Heart left ventricle (tissue), 16 donors: ENCODE results near the gene PHOSPHO1. TPM values are rescaled to one million over a fixed set of nuclear protein-coding genes. Genes with fewer than 3 reads are reported as not detected.
"Not testable (repeated sequence)": the region's sequence is repeated elsewhere in the genome, so short reads cannot be mapped to it uniquely, and the experiment has no call there.

Experiments used
- ATAC-seq, 4 donors: fragments of 200-7000 bp; cut with Tn5 transposase; one replicate each; pipeline ENCODE4 v1.9.1; 2020 to 2022; ENCODE audit warnings: moderate library complexity in 4 of 4, mild to moderate bottlenecking in 3 of 4, moderate number of reproducible peaks in 1 of 4
- DNase-seq, 5 donors: peaks; one replicate each; pipeline ENCODE4 v3.0.0-alpha.2; 2020
- H3K27ac ChIP-seq, 12 donors: fragments of 200-600 bp; sonication (generic) in 4 of 12; one replicate each; pipeline versions ENCODE4 v1.5.0 to v1.8.0; 2016 to 2022; ENCODE audit warnings: mild to moderate bottlenecking in 2 of 12
- H3K27me3 ChIP-seq, 9 donors: fragments of 200-600 bp; sonication (generic) in 2 of 9; one replicate each; pipeline versions ENCODE4 v1.5.1 to v1.8.0; 2016 to 2022; ENCODE audit warnings: mild to moderate bottlenecking in 3 of 9
- H3K36me3 ChIP-seq, 9 donors: fragments of 200-600 bp; sonication (generic) in 2 of 9; one replicate each; pipeline versions ENCODE4 v1.5.0 to v1.8.0; 2018 to 2022; ENCODE audit warnings: mild to moderate bottlenecking in 2 of 9
- H3K4me1 ChIP-seq, 12 donors: fragments of 200-600 bp; sonication (generic) in 4 of 12; one replicate each; pipeline versions ENCODE4 v1.5.0 to v1.8.0; 2016 to 2022; ENCODE audit warnings: mild to moderate bottlenecking in 3 of 12
- H3K4me3 ChIP-seq, 12 donors: fragments of 200-600 bp; sonication (generic) in 4 of 12; one replicate each; pipeline versions ENCODE4 v1.5.0 to v1.8.0; 2017 to 2022; ENCODE audit warnings: mild to moderate bottlenecking in 9 of 12, moderate library complexity in 4 of 12
- H3K9me3 ChIP-seq, 12 donors: fragments of 200-600 bp; sonication (generic) in 4 of 12; one replicate each; pipeline versions ENCODE4 v1.5.0 to v1.8.0; 2016 to 2022; ENCODE audit warnings: mild to moderate bottlenecking in 1 of 12
- POLR2A ChIP-seq, 2 donors: fragments of 450-650 bp; IDR thresholded peaks; one replicate each; pipeline ENCODE4 v1.6.1; 2017; ENCODE audit warnings: antibody characterized with exemption in 2 of 2, mild to moderate bottlenecking in 2 of 2, moderate library complexity in 2 of 2
- WGBS, 4 donors: extraction: QIAGEN DNeasy Blood & Tissue Kit in 2 of 4; methylation state at CpG; one replicate each; pipeline versions ENCODE4 v1.1.5 to v1.1.7; 2013 to 2018; 5-methylcytosine and 5-hydroxymethylcytosine counted together
- intact Hi-C, 10 donors: fragments of 100-400 bp; cut with DNase I; formaldehyde crosslinking; loops; one replicate each; pipeline versions ENCODE4 v1.11.1 to v1.14.2; 2022
- polyA plus RNA-seq, 2 donors: library from polyadenylated mRNA; stranded (reverse); fragments of 200-250 nt; gene quantifications; one replicate each; pipeline ENCODE4 v1.2.3, GENCODE V29; 2013
- total RNA-seq, 9 donors: library from RNA; depleted of rRNA in 2 of 9; stranded (reverse); fragments of >200 nt in 2 of 9; fragmentation: NEBNext Ultra II Directional in 3 of 9; extraction: Animal tissue kit (Norgen Biotek cat#: 25700) in 3 of 9; gene quantifications; one replicate each; pipeline versions ENCODE4 v1.1.0 to v1.2.4, GENCODE V29; 2016 to 2023
- TF ChIP-seq, protein P1 (sequence below), 12 donors: fragments of 200-600 bp; sonication (generic) in 4 of 12; IDR thresholded peaks; one replicate each; pipeline versions ENCODE4 v1.5.0 to v1.8.0; 2018 to 2022; ENCODE audit warnings: antibody characterized with exemption in 12 of 12, mild to moderate bottlenecking in 5 of 12
- donor health status: ischemic (EF 13 %, LVEDD 7.1; RV severe dilation, severe dysfunction).
- donor health status: healthy with polysubstance abuse.
- donor health status: DM: no; HTN: yes; CAD: no.
- donor health status: DM: no; HTN: no; CAD: no.
- donor health status: ischemic (EF 25% LVEDD 6.9; RV normal size, moderate dysfunction).
- donor health status: ischemic (EF 25% LVEDD 5.7; RV mildly dilated, moderate dysfunction).
- donor health status: healthy.
- donor health status: DM: yes; HTN: yes; CAD: no.
- donor health status: ischemic (EF 35%, LVEDD 5.7; RV mildly dilated, moderate dysfunction).
- donor health status: nonischemic (EF 11% LVEDD 7.7; RV severe dilation, severe dysfunction).
- donor health status: DM: yes; HTN: yes; CAD: no.
- donor health status: PGD.
- donor health status: ischemic (EF 29% LVEDD 5.4; RV normal size, mild dysfunction).
- donor health status: nonischemic (EF 23%, LVEDD 6.1; RV moderate dilation, normal function).

Gene PHOSPHO1
- total and polyA plus RNA-seq, 11 donors = 0.35 to 1.3 (median 0.66) TPM

DNA sequence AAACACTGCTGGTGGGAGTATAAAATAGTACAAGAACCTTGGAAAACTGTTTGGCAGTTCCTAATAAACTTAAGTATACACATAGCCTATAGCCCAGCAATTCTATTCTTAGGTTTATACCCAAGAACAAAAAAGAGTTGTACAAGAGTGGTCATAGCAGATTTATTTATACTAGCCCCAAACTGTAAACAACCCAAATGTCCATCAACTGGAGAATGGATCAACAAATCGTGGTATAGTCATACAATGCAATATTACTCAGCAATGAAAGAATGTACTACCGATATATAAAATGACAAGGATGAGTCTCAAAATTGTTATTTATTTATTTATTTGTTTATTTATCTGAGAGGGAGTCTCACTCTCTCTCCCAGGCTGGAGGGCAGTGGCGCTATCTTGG is 43.3 kb downstream of the PHOSPHO1 start:
- Histone ChIP-seq H3K36me3 (no peaks in the 10 kb centered on the region), H3K4me3 (no peak overlapping the region), H3K4me1 (peaks cover 0 to 6% (median 0%) of the 10 kb centered on the region in 12 donors), H3K27me3 (no peaks in the 10 kb centered on the region), H3K27ac (no peak overlapping the region), H3K9me3 (peaks cover 0 to 13% (median 0%) of the 10 kb centered on the region in 12 donors)
- TF ChIP-seq POLR2A (IDR thresholded peaks at IDR 0.05) = no peak
- TF ChIP-seq, protein P1, sequence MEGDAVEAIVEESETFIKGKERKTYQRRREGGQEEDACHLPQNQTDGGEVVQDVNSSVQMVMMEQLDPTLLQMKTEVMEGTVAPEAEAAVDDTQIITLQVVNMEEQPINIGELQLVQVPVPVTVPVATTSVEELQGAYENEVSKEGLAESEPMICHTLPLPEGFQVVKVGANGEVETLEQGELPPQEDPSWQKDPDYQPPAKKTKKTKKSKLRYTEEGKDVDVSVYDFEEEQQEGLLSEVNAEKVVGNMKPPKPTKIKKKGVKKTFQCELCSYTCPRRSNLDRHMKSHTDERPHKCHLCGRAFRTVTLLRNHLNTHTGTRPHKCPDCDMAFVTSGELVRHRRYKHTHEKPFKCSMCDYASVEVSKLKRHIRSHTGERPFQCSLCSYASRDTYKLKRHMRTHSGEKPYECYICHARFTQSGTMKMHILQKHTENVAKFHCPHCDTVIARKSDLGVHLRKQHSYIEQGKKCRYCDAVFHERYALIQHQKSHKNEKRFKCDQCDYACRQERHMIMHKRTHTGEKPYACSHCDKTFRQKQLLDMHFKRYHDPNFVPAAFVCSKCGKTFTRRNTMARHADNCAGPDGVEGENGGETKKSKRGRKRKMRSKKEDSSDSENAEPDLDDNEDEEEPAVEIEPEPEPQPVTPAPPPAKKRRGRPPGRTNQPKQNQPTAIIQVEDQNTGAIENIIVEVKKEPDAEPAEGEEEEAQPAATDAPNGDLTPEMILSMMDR (IDR thresholded peaks at IDR 0.05) = no peak
- DNase-seq = no peak
- no peak for ATAC-seq
- WGBS, 4 donors = 91 to 98% (median 93%) methylated on average over 3 of the region's 3 CpGs
- intact Hi-C loops = loop anchor here in 1 of 10 donors (5.0 kb wide), 1 partner anchor 40 kb away; no protein-coding TSS in a partner anchor

DNA sequence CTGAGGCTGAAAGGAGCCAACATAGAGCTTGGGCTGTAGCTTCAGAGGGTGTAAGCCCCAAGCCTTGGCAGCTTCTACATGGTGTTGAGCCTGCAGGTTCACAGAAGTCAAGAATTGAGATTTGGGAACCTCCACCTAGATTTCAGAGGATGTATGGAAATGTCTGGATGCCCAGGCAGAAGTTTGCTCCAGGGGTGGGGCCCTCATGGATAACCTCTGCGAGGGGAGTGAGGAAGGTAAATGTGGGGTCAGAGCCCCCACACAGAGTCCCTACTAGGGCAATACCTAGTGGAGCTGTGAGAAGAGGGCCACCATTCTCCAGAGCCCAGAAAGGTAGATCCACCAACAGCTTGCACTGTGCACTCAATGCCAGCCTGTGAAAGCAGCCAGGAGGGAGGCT is 45.2 kb downstream of the PHOSPHO1 start:
- H3K36me3 ChIP-seq, DNase-seq, ATAC-seq, H3K27me3 ChIP-seq, H3K4me1 ChIP-seq, H3K27ac ChIP-seq, H3K4me3 ChIP-seq: not testable (repeated sequence)
- 95 to 100% (median 100%) methylated on average over 1 of the region's 1 CpG for WGBS, 4 donors
- intact Hi-C loops = loop anchor here in 1 of 10 donors (5.0 kb wide), 1 partner anchor 42 kb away; no protein-coding TSS in a partner anchor
- peaks cover 0 to 13% (median 0%) of the 10 kb centered on the region in 12 donors for H3K9me3 ChIP-seq

DNA sequence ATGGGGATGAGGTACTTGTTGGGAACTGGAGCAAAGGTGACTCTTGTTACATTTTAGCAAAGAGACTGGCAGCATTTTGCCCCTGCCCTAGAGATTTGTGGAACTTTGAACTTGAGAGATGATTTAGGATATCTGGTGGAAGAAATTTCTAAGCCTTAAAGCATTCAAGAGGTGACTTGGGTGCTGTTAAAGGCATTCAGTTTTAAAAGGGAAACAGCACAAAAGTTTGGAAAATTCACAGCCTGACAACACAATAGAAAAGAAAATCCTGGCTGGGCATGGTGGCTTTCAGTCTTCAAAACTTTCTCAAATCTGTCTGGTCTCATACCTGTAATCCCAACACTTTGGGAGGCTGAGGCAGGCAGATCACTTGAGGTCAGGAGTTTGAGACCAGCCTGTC is 46.1 kb downstream of the PHOSPHO1 start:
- not testable (repeated sequence) for H3K4me1 ChIP-seq, H3K36me3 ChIP-seq, H3K27me3 ChIP-seq, DNase-seq, H3K27ac ChIP-seq, H3K4me3 ChIP-seq, ATAC-seq
- H3K9me3 ChIP-seq = peaks cover 0 to 13% (median 0%) of the 10 kb centered on the region in 12 donors
- intact Hi-C loops = loop anchor here in 3 of 10 donors (5.0 kb wide), 3 partner anchors 43 to 108 kb away; no protein-coding TSS in a partner anchor

DNA sequence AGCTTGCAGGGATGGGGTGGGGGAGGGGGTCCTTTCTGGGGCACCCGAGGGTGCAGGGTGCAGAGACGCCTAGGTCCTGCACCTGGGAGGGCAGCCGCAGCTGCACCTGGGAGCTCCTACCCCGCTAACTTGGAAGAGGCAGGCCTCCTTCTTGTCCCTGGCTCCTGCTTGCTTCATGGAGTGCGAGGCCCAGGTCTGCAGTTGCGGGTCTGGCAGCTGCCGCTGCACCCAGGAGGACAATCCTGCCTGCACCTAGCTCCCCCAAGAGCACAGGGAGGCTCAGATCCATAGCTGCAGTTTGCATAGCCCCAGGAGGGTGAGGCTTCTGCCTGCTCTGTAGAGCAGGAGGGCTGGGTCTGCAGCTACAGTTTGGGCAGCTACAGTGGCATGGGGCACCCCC is 46.8 kb downstream of the PHOSPHO1 start:
- H3K27me3 ChIP-seq = no peaks in the 10 kb centered on the region
- no peak overlapping the region for H3K4me3 ChIP-seq
- no peaks in the 10 kb centered on the region for H3K4me1 ChIP-seq
- no peaks in the 10 kb centered on the region for H3K36me3 ChIP-seq
- 78 to 97% (median 89%) methylated on average over 3 to 7 of the region's 7 CpGs for WGBS, 4 donors
- H3K27ac ChIP-seq = no peak overlapping the region
- DNase-seq (no peak), ATAC-seq (no peak)
- intact Hi-C loops = loop anchor here in 3 of 10 donors (5.0 kb wide), 3 partner anchors 44 to 108 kb away; no protein-coding TSS in a partner anchor
- H3K9me3 ChIP-seq = peaks cover 0 to 13% (median 0%) of the 10 kb centered on the region in 12 donors
- TF ChIP-seq, protein P1 (IDR thresholded peaks at IDR 0.05) = no peak
- no peak for TF ChIP-seq POLR2A (IDR thresholded peaks at IDR 0.05)

DNA sequence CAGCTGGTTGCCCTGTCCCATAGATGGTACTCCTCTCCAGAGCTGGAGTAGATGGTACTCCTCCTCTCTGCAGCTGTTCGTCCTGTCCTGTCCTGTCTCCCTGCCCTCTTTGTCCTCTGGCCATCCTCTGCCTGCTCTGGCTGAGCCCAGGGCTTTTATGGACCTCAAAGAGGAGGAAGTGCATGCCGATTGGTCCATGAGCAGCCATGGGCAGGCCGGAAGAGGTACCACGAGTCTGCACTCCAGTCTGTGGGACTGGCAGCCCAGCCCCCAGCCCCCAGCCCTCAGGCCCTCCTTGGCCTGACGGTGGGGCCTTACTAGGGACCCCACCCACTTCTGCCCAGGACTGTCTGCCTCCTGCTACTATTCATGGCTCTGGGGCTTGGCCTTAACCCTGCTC is 47.2 kb downstream of the PHOSPHO1 start:
- Histone ChIP-seq H3K36me3 (no peaks in the 10 kb centered on the region), H3K9me3 (peaks cover 0 to 13% (median 0%) of the 10 kb centered on the region in 12 donors), H3K4me3 (no peak overlapping the region), H3K27me3 (no peaks in the 10 kb centered on the region), H3K27ac (no peak overlapping the region), H3K4me1 (no peaks in the 10 kb centered on the region)
- 84 to 91% (median 87%) methylated on average over 4 to 5 of the region's 5 CpGs for WGBS, 4 donors
- TF ChIP-seq, protein P1 (IDR thresholded peaks at IDR 0.05) = no peak
- TF ChIP-seq POLR2A (IDR thresholded peaks at IDR 0.05) = no peak
- no peak for ATAC-seq
- DNase-seq = no peak
- intact Hi-C loops = loop anchor here in 3 of 10 donors (5.0 kb wide), 3 partner anchors 44 to 109 kb away; no protein-coding TSS in a partner anchor
